WTC11 (cell line): ENCODE results near the gene SEC31B. TPM values are rescaled to one million over a fixed set of nuclear protein-coding genes. Genes with fewer than 3 reads are reported as not detected.

ENCODE experiments used
- ATAC-seq: fragments of 200-7000 bp; cut with Tn5 transposase; 2 replicates; pipeline ENCODE4 v1.10.0; 2021; ENCODE audit warnings: mild to moderate bottlenecking, moderate library complexity
- CTCF ChIA-PET: fragments of 300-600 bp; sonication (Branson Sonifier 250); formaldehyde crosslinking; loops from one replicate; lab custom pipeline; 2021; ENCODE audit warnings: antibody characterized with exemption; lab: Charles Lee
- POLR2A ChIA-PET: fragments of 350-600 bp; sonication (Branson Sonifier 250); formaldehyde crosslinking; loops from one replicate; lab custom pipeline; 2021; ENCODE audit warnings: antibody characterized with exemption; lab: Charles Lee
- DNase-seq: peaks from one replicate; pipeline ENCODE4 v3.0.0; 2021; ENCODE audit warnings: low spot score
- H3K27ac Mint-ChIP-seq: 2 replicates; pipeline ENCODE4 v1.8.0; 2021; ENCODE audit warnings: mixed read lengths
- H3K27me3 Mint-ChIP-seq: 2 replicates; pipeline ENCODE4 v1.8.0; 2021; ENCODE audit warnings: low read depth, mild to moderate bottlenecking, moderate library complexity, mixed read lengths
- H3K36me3 Mint-ChIP-seq: 2 replicates; pipeline ENCODE4 v1.8.0; 2021; ENCODE audit warnings: mixed read lengths
- H3K4me1 Mint-ChIP-seq: 2 replicates; pipeline ENCODE4 v1.8.0; 2022; ENCODE audit warnings: mixed read lengths
- H3K4me3 Mint-ChIP-seq: 2 replicates; pipeline ENCODE4 v1.8.0; 2021; ENCODE audit warnings: mild to moderate bottlenecking, moderate library complexity, mixed read lengths
- H3K9me3 Mint-ChIP-seq: 2 replicates; pipeline ENCODE4 v1.8.0; 2021; ENCODE audit warnings: mixed read lengths
- ESRRA ChIP-seq: sonication (generic); formaldehyde crosslinking; IDR thresholded peaks from 2 replicates; pipeline ENCODE4 v1.8.1; 2022; ENCODE audit warnings: mild to moderate bottlenecking, missing genetic modification reagents, borderline replicate concordance
- GTF2I ChIP-seq: fragments of 250-450 bp; sonication (Bioruptor Pico); conservative IDR thresholded peaks from 2 replicates; pipeline ENCODE4 v1.4.0; 2021; ENCODE audit warnings: mild to moderate bottlenecking
- HMGA2 ChIP-seq: fragments of 250-450 bp; sonication (Bioruptor Pico); IDR thresholded peaks from 2 replicates; pipeline ENCODE4 v1.4.0; 2021; ENCODE audit warnings: mild to moderate bottlenecking, moderate library complexity
- NR2C2 ChIP-seq: sonication (generic); formaldehyde crosslinking; IDR thresholded peaks from 2 replicates; pipeline ENCODE4 v1.8.0; 2022; ENCODE audit warnings: mild to moderate bottlenecking, missing genetic modification reagents
- NR3C1 ChIP-seq: sonication (generic); formaldehyde crosslinking; conservative IDR thresholded peaks from 2 replicates; pipeline ENCODE4 v1.8.1; 2023; ENCODE audit warnings: low read depth, mild to moderate bottlenecking, missing genetic modification reagents
- OVOL2 ChIP-seq: fragments of 250-450 bp; sonication (Bioruptor Pico); IDR thresholded peaks from 2 replicates; pipeline ENCODE4 v1.9.0; 2021; ENCODE audit warnings: mild to moderate bottlenecking, borderline replicate concordance
- PRRX2 ChIP-seq: fragments of 250-450 bp; sonication (Bioruptor Pico); IDR thresholded peaks from 2 replicates; pipeline ENCODE4 v1.8.0; 2021; ENCODE audit warnings: mild to moderate bottlenecking
- RORB ChIP-seq: fragments of 250-450 bp; sonication (Bioruptor Pico); IDR thresholded peaks from 2 replicates; pipeline ENCODE4 v1.9.0; 2021; ENCODE audit warnings: mild to moderate bottlenecking
- SMAD4 ChIP-seq: sonication (generic); formaldehyde crosslinking; IDR thresholded peaks from 2 replicates; pipeline ENCODE4 v1.8.0; 2022; ENCODE audit warnings: mild to moderate bottlenecking, missing genetic modification reagents
- SP1 ChIP-seq: sonication (generic); formaldehyde crosslinking; conservative IDR thresholded peaks from 2 replicates; pipeline ENCODE4 v1.8.1; 2022; ENCODE audit warnings: missing genetic modification reagents
- TCF7 ChIP-seq: sonication (generic); formaldehyde crosslinking; IDR thresholded peaks from 2 replicates; pipeline ENCODE4 v1.8.0; 2022; ENCODE audit warnings: mild to moderate bottlenecking, low read depth, missing genetic modification reagents, moderate library complexity
- TEAD4 ChIP-seq: sonication (generic); formaldehyde crosslinking; IDR thresholded peaks from 2 replicates; pipeline ENCODE4 v1.8.0; 2022; ENCODE audit warnings: mild to moderate bottlenecking, missing genetic modification reagents
- ZNF121 ChIP-seq: sonication (generic); formaldehyde crosslinking; IDR thresholded peaks from 2 replicates; pipeline ENCODE4 v1.8.0; 2023; ENCODE audit warnings: missing genetic modification reagents
- ZNF138 ChIP-seq: sonication (generic); formaldehyde crosslinking; conservative IDR thresholded peaks from 2 replicates; pipeline ENCODE4 v1.8.1; 2022; ENCODE audit warnings: mild to moderate bottlenecking, moderate library complexity, missing genetic modification reagents
- ZNF219 ChIP-seq: sonication (generic); formaldehyde crosslinking; IDR thresholded peaks from 2 replicates; pipeline ENCODE4 v1.8.0; 2023; ENCODE audit warnings: missing genetic modification reagents, mild to moderate bottlenecking, borderline replicate concordance
- ZNF317 ChIP-seq: sonication (generic); formaldehyde crosslinking; IDR thresholded peaks from 2 replicates; pipeline ENCODE4 v1.8.1; 2023; ENCODE audit warnings: low read depth, mild to moderate bottlenecking, moderate library complexity, missing genetic modification reagents, borderline replicate concordance
- total RNA-seq: library from RNA; stranded (reverse); gene quantifications from 3 replicates; pipeline ENCODE4 v1.2.3, GENCODE V29; 2021
- TF ChIP-seq, protein P1 (sequence below): fragments of 250-450 bp; sonication (Bioruptor Pico); IDR thresholded peaks from 2 replicates; pipeline ENCODE4 v2.1.2; 2022; ENCODE audit warnings: mild to moderate bottlenecking, moderate library complexity
- TF ChIP-seq, protein P2 (sequence below): fragments of 250-450 bp; sonication (Bioruptor Pico); conservative IDR thresholded peaks from 2 replicates; pipeline ENCODE4 v1.9.0; 2021; ENCODE audit warnings: mild to moderate bottlenecking
- TF ChIP-seq, protein P3 (sequence below): sonication (generic); formaldehyde crosslinking; IDR thresholded peaks from 2 replicates; pipeline ENCODE4 v1.8.1; 2023; ENCODE audit warnings: mild to moderate bottlenecking, missing genetic modification reagents
- TF ChIP-seq, protein P4 (sequence below): sonication (generic); formaldehyde crosslinking; IDR thresholded peaks from 2 replicates; pipeline ENCODE4 v1.8.1; 2023; ENCODE audit warnings: mild to moderate bottlenecking, missing genetic modification reagents, borderline replicate concordance
- TF ChIP-seq, protein P5 (sequence below): sonication (generic); formaldehyde crosslinking; IDR thresholded peaks from 2 replicates; pipeline ENCODE4 v1.8.0; 2022; ENCODE audit warnings: mild to moderate bottlenecking, missing genetic modification reagents
- TF ChIP-seq, protein P6 (sequence below): fragments of 250-450 bp; sonication (Bioruptor Pico); IDR thresholded peaks from 2 replicates; pipeline ENCODE4 v1.9.0; 2021; ENCODE audit warnings: mild to moderate bottlenecking
- TF ChIP-seq, protein P7 (sequence below): sonication (generic); formaldehyde crosslinking; IDR thresholded peaks from 2 replicates; pipeline ENCODE4 v1.8.0; 2023; ENCODE audit warnings: mild to moderate bottlenecking, missing genetic modification reagents

Gene SEC31B
- total RNA-seq, 1 experiment from 2014 or later, result 6.7 TPM

DNA sequence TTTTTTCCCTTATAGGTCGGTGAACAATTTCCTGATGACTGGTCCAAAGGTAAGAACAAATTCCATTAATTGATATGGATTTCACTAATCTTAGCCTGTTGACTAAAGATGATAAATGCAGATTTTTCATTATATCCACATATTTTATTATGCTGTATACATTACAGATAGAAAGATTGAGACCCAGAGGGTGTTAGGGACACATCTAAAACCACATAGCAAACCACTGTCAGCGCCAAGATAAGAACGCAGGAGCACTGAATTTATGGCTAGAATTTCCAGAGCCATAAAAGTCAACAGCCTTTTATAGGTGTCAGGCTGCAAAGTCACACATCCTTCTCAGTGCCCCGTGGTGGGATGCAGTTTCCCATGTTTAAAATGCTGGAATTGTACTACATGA is 40.6 kb downstream of the SEC31B start:
- no peak for ATAC-seq
- H3K9me3 Mint-ChIP-seq, result no peaks in the 10 kb centered on the region
- POLR2A ChIA-PET, result no interaction called here

DNA sequence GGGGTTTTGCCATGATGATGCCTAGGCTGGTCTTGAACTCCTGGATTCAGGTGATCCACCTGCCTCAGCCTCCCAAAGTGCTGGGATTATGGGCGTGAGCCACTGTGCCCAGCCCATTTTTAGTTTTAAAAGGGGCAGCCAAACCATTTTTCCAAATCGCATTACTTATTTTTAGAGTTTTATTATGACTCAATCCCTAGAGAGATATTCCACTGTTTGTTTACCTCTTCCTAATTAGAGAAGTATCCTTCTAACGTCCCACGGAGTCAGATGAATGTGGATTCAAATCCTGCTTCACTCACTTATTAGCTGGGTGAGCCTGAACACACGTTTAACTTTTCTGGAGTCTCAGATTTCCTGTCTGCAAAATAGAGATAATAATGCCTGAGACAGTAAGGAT is 41.7 kb downstream of the SEC31B start:
- POLR2A ChIA-PET, result no interaction called here
- H3K36me3 Mint-ChIP-seq, result no peaks in the 10 kb centered on the region
- no peak for DNase-seq
- H3K27me3 Mint-ChIP-seq, result peaks cover 90% of the 10 kb centered on the region
- no peak overlapping the region for H3K4me3 Mint-ChIP-seq
- H3K9me3 Mint-ChIP-seq, result no peaks in the 10 kb centered on the region
- H3K4me1 Mint-ChIP-seq, result peaks cover 5% of the 10 kb centered on the region
- CTCF ChIA-PET, result no interaction called here
- no peak overlapping the region for H3K27ac Mint-ChIP-seq
- ATAC-seq, result no peak
- TF ChIP-seq ZNF317 (no peak), ZNF138 (no peak), ZNF121 (CRISPR knock-in tag) (no peak), RORB (no peak)
- TF ChIP-seq, protein P1, sequence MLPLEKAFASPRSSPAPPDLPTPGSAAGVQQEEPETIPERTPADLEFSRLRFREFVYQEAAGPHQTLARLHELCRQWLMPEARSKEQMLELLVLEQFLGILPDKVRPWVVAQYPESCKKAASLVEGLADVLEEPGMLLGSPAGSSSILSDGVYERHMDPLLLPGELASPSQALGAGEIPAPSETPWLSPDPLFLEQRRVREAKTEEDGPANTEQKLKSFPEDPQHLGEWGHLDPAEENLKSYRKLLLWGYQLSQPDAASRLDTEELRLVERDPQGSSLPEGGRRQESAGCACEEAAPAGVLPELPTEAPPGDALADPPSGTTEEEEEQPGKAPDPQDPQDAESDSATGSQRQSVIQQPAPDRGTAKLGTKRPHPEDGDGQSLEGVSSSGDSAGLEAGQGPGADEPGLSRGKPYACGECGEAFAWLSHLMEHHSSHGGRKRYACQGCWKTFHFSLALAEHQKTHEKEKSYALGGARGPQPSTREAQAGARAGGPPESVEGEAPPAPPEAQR (CRISPR knock-in tag), result no peak
- TF ChIP-seq, protein P2, sequence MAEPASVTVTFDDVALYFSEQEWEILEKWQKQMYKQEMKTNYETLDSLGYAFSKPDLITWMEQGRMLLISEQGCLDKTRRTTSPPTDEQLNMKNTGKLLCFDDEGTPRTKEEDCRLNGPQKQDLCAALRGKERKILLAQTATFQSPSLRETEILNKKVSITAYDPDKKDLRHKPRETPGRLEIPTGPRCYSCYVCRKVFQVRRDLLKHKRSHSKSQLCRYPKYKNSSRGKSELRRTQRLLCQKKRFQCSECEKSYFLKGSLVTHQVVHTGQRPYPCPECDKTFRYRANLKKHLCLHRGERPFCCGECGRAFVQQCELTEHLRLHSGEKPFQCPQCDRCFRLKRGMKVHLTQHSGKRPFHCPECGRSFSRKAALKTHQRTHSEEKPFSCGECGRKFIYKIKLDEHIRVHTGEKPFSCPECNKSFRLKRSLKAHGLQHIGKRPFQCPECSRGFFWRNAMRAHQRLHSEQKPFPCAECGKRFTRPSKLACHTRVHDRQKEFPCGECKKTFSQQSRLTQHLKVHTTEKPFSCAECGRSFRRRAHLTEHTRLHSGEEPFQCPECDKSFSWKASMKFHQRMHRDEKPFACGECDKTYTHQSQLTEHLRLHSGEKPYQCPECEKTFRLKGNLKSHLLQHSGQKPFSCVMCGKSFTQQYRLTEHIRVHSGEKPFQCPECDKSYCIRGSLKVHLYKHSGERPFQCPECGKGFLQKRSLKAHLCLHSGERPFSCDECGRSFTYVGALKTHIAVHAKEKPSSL (CRISPR knock-in tag), result no peak
- TF ChIP-seq, protein P3, sequence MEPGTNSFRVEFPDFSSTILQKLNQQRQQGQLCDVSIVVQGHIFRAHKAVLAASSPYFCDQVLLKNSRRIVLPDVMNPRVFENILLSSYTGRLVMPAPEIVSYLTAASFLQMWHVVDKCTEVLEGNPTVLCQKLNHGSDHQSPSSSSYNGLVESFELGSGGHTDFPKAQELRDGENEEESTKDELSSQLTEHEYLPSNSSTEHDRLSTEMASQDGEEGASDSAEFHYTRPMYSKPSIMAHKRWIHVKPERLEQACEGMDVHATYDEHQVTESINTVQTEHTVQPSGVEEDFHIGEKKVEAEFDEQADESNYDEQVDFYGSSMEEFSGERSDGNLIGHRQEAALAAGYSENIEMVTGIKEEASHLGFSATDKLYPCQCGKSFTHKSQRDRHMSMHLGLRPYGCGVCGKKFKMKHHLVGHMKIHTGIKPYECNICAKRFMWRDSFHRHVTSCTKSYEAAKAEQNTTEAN (CRISPR knock-in tag), result no peak

More for the DNA sequence above, 40.6 kb downstream of the SEC31B start:
- Mint-ChIP-seq H3K36me3 (no peaks in the 10 kb centered on the region), H3K27ac (no peak overlapping the region), H3K27me3 (peaks cover 90% of the 10 kb centered on the region), H3K4me3 (no peak overlapping the region), H3K4me1 (peaks cover 16% of the 10 kb centered on the region)
- CTCF ChIA-PET, result interaction anchor here (10.2 kb wide), 1 partner anchor 39 kb away, joined by 134 read pairs; the partner anchor contains the start of gene SEC31B
- DNase-seq, result no peak
- TF ChIP-seq, protein P4, sequence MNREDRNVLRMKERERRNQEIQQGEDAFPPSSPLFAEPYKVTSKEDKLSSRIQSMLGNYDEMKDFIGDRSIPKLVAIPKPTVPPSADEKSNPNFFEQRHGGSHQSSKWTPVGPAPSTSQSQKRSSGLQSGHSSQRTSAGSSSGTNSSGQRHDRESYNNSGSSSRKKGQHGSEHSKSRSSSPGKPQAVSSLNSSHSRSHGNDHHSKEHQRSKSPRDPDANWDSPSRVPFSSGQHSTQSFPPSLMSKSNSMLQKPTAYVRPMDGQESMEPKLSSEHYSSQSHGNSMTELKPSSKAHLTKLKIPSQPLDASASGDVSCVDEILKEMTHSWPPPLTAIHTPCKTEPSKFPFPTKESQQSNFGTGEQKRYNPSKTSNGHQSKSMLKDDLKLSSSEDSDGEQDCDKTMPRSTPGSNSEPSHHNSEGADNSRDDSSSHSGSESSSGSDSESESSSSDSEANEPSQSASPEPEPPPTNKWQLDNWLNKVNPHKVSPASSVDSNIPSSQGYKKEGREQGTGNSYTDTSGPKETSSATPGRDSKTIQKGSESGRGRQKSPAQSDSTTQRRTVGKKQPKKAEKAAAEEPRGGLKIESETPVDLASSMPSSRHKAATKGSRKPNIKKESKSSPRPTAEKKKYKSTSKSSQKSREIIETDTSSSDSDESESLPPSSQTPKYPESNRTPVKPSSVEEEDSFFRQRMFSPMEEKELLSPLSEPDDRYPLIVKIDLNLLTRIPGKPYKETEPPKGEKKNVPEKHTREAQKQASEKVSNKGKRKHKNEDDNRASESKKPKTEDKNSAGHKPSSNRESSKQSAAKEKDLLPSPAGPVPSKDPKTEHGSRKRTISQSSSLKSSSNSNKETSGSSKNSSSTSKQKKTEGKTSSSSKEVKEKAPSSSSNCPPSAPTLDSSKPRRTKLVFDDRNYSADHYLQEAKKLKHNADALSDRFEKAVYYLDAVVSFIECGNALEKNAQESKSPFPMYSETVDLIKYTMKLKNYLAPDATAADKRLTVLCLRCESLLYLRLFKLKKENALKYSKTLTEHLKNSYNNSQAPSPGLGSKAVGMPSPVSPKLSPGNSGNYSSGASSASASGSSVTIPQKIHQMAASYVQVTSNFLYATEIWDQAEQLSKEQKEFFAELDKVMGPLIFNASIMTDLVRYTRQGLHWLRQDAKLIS (CRISPR knock-in tag), result no peak
- no peak for TF ChIP-seq GTF2I (CRISPR knock-in tag)
- TF ChIP-seq, protein P5, sequence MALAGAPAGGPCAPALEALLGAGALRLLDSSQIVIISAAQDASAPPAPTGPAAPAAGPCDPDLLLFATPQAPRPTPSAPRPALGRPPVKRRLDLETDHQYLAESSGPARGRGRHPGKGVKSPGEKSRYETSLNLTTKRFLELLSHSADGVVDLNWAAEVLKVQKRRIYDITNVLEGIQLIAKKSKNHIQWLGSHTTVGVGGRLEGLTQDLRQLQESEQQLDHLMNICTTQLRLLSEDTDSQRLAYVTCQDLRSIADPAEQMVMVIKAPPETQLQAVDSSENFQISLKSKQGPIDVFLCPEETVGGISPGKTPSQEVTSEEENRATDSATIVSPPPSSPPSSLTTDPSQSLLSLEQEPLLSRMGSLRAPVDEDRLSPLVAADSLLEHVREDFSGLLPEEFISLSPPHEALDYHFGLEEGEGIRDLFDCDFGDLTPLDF (CRISPR knock-in tag), result no peak
- TF ChIP-seq PRRX2 (CRISPR knock-in tag), result no peak
- TF ChIP-seq, protein P6, sequence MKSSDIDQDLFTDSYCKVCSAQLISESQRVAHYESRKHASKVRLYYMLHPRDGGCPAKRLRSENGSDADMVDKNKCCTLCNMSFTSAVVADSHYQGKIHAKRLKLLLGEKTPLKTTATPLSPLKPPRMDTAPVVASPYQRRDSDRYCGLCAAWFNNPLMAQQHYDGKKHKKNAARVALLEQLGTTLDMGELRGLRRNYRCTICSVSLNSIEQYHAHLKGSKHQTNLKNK, result no peak
- no peak for TF ChIP-seq NR2C2 (CRISPR knock-in tag)
- no peak for TF ChIP-seq OVOL2 (CRISPR knock-in tag)
- no peak for TF ChIP-seq ESRRA
- no peak for TF ChIP-seq TCF7 (CRISPR knock-in tag)
- no peak for TF ChIP-seq NR3C1 (CRISPR knock-in tag)
- TF ChIP-seq, protein P3 (CRISPR knock-in tag), result no peak
- TF ChIP-seq SP1 (CRISPR knock-in tag), result no peak
- no peak for TF ChIP-seq TEAD4 (CRISPR knock-in tag)
- TF ChIP-seq ZNF219 (CRISPR knock-in tag), result no peak
- TF ChIP-seq, protein P7, sequence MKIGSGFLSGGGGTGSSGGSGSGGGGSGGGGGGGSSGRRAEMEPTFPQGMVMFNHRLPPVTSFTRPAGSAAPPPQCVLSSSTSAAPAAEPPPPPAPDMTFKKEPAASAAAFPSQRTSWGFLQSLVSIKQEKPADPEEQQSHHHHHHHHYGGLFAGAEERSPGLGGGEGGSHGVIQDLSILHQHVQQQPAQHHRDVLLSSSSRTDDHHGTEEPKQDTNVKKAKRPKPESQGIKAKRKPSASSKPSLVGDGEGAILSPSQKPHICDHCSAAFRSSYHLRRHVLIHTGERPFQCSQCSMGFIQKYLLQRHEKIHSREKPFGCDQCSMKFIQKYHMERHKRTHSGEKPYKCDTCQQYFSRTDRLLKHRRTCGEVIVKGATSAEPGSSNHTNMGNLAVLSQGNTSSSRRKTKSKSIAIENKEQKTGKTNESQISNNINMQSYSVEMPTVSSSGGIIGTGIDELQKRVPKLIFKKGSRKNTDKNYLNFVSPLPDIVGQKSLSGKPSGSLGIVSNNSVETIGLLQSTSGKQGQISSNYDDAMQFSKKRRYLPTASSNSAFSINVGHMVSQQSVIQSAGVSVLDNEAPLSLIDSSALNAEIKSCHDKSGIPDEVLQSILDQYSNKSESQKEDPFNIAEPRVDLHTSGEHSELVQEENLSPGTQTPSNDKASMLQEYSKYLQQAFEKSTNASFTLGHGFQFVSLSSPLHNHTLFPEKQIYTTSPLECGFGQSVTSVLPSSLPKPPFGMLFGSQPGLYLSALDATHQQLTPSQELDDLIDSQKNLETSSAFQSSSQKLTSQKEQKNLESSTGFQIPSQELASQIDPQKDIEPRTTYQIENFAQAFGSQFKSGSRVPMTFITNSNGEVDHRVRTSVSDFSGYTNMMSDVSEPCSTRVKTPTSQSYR (CRISPR knock-in tag), result no peak
- no peak for TF ChIP-seq SMAD4
- TF ChIP-seq ZNF121 (CRISPR knock-in tag), result no peak
- TF ChIP-seq HMGA2 (CRISPR knock-in tag), result no peak
